ENCODE results near the gene NOC4L.
"Not testable (repeated sequence)": the region's sequence is repeated elsewhere in the genome, so short reads cannot be mapped to it uniquely, and the experiment has no call there.

Gene NOC4L

DNA sequence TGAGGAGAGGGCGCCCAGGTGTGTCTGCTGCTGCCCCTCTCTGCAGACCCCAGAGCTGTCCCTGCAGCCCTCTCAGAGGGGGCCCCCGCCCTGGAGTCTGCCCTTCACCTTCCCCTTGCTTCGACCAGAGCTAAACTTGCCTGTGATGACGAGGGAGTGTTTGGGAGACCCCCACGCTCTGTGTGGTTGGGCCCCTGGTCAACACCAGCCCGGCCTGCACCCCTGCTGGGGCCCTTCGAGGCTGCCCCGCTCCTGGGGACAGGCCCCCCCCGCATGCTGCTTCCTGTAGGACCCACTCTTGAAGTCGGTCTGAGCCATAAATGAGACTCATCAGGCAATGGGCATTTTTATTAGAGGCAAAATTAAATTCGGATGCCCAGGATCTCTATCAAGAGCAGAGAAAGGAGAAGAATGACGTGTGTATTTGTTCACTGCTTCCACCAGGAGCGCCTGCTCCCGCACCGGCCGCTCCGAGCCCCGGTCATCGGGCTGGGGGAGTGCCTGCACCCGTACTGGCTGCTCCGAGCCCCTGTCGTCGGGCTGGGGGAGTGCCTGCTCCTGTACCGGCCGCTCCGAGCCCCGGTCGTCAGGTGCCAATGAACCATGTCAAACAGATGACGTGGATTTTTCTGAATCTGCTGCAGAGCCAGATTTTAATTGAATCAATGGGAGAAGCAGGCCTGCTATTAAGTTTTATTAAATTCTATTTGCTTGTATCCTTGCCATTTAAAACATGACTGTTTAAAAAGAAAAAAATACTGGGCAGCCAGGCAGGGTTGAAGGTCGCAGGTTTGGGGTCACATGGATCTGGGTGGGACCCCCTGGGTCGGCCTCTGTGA lies 47.7 kb downstream of the NOC4L start:
- H4K91ac ChIP-seq (ENCODE audit: low read depth, low read length): no peak overlapping the region
- H3K27me3 ChIP-seq (ENCODE audit: insufficient read depth, low read length): peaks cover 11% of the 10 kb centered on the region
- H4K12ac ChIP-seq (ENCODE audit: low read depth, low read length): no peak overlapping the region
- no peak overlapping the region for H4K8ac ChIP-seq (ENCODE audit: low read depth, low read length)
- H3K79me2 ChIP-seq (ENCODE audit: control insufficient read depth, insufficient read depth, low read length, poor library complexity): peaks cover 2% of the 10 kb centered on the region
- H2AK5ac ChIP-seq (ENCODE audit: low read length): no peak overlapping the region
- no peak overlapping the region for H3K4me3 ChIP-seq (ENCODE audit: low read depth, low read length)
- H3K18ac ChIP-seq (ENCODE audit: low read length): no peak overlapping the region
- no peak overlapping the region for H2AFZ ChIP-seq (ENCODE audit: insufficient read depth, low read length, poor library complexity)
- no peak overlapping the region for H3K9ac ChIP-seq (ENCODE audit: low read length)
- H3K4me1 ChIP-seq (ENCODE audit: control insufficient read depth in 1 of 2, insufficient read depth in 2 of 2, low read length in 2 of 2): peaks cover 9 to 10% of the 10 kb centered on the region in 2 experiments
- WGBS (ENCODE audit: extremely low coverage, insufficient coverage, insufficient read length): no CpG with 5 or more reads among the region's 31 CpGs
- no peak overlapping the region for H2BK120ac ChIP-seq (ENCODE audit: insufficient read depth, low read length, poor library complexity)
- no peak overlapping the region for H3K14ac ChIP-seq (ENCODE audit: low read length)
- peaks cover 23% of the 10 kb centered on the region for H3K9me3 ChIP-seq (ENCODE audit: insufficient read depth, low read depth, low read length)
- no peak overlapping the region for H3K27ac ChIP-seq (ENCODE audit: low read depth, low read length)
- no peak overlapping the region for H2BK5ac ChIP-seq (ENCODE audit: low read depth, low read length, poor library complexity)
- no peak overlapping the region for H3K4ac ChIP-seq (ENCODE audit: low read depth, low read length)
- H3K4me2 ChIP-seq (ENCODE audit: low read length): no peak overlapping the region
- H3K36me3 ChIP-seq (ENCODE audit: control insufficient read depth in 1 of 2, insufficient read depth in 2 of 2, low read length in 2 of 2): no peaks in the 10 kb centered on the region
- DNase-seq: no peak
- H3K23ac ChIP-seq (ENCODE audit: low read length): no peak overlapping the region
- H3K79me1 ChIP-seq (ENCODE audit: low read length): peaks cover 7% of the 10 kb centered on the region
- H2BK12ac ChIP-seq (ENCODE audit: low read length): no peak overlapping the region

- Histone ChIP-seq H2BK12ac (ENCODE audit: low read length) (no peak overlapping the region), H3K18ac (ENCODE audit: low read length) (no peak overlapping the region), H3K9me3 (ENCODE audit: insufficient read depth, low read depth, low read length) (peaks cover 21% of the 10 kb centered on the region), H2BK120ac (ENCODE audit: insufficient read depth, low read length, poor library complexity) (no peak overlapping the region), H3K79me2 (ENCODE audit: control insufficient read depth, insufficient read depth, low read length, poor library complexity) (peaks cover 2% of the 10 kb centered on the region), H3K27ac (ENCODE audit: low read depth, low read length) (no peak overlapping the region), H2BK5ac (ENCODE audit: low read depth, low read length, poor library complexity) (no peak overlapping the region), H3K4ac (ENCODE audit: low read depth, low read length) (no peak overlapping the region), H3K9ac (ENCODE audit: low read length) (no peak overlapping the region), H3K23ac (ENCODE audit: low read length) (no peak overlapping the region), H4K8ac (ENCODE audit: low read depth, low read length) (no peak overlapping the region), H2AFZ (ENCODE audit: insufficient read depth, low read length, poor library complexity) (no peak overlapping the region), H3K36me3 (ENCODE audit: control insufficient read depth in 1 of 2, insufficient read depth in 2 of 2, low read length in 2 of 2) (no peaks in the 10 kb centered on the region), H2AK5ac (ENCODE audit: low read length) (no peak overlapping the region), H3K27me3 (ENCODE audit: insufficient read depth, low read length) (peaks cover 6% of the 10 kb centered on the region), H3K4me3 (ENCODE audit: low read depth, low read length) (no peak overlapping the region), H4K12ac (ENCODE audit: low read depth, low read length) (no peak overlapping the region), H3K14ac (ENCODE audit: low read length) (no peak overlapping the region), H3K79me1 (ENCODE audit: low read length) (peaks cover 7% of the 10 kb centered on the region), H4K91ac (ENCODE audit: low read depth, low read length) (no peak overlapping the region), H3K4me2 (ENCODE audit: low read length) (no peak overlapping the region), H3K4me1 (ENCODE audit: control insufficient read depth in 1 of 2, insufficient read depth in 2 of 2, low read length in 2 of 2) (peaks cover 9 to 10% of the 10 kb centered on the region in 2 experiments)
- no CpG with 5 or more reads among the region's 10 CpGs for WGBS (ENCODE audit: extremely low coverage, insufficient coverage, insufficient read length)
- DNase-seq: no peak
Observed at GRCh38 chr12:132194056-132194455, 49.8 kb downstream of the NOC4L start.

GRCh38 chr12:132194556-132194955 lies 50.3 kb downstream of the NOC4L start:
- H4K8ac ChIP-seq (ENCODE audit: low read depth, low read length): no peak overlapping the region
- no peak overlapping the region for H2BK12ac ChIP-seq (ENCODE audit: low read length)
- peaks cover 3% of the 10 kb centered on the region for H3K79me1 ChIP-seq (ENCODE audit: low read length)
- no peak overlapping the region for H3K27ac ChIP-seq (ENCODE audit: low read depth, low read length)
- H2AFZ ChIP-seq (ENCODE audit: insufficient read depth, low read length, poor library complexity): no peak overlapping the region
- no peaks in the 10 kb centered on the region for H3K79me2 ChIP-seq (ENCODE audit: control insufficient read depth, insufficient read depth, low read length, poor library complexity)
- no peaks in the 10 kb centered on the region for H3K36me3 ChIP-seq (ENCODE audit: control insufficient read depth in 1 of 2, insufficient read depth in 2 of 2, low read length in 2 of 2)
- no peak overlapping the region for H3K4me3 ChIP-seq (ENCODE audit: low read depth, low read length)
- no peak overlapping the region for H3K18ac ChIP-seq (ENCODE audit: low read length)
- H3K14ac ChIP-seq (ENCODE audit: low read length): no peak overlapping the region
- DNase-seq: no peak
- H3K4me2 ChIP-seq (ENCODE audit: low read length): no peak overlapping the region
- WGBS (ENCODE audit: extremely low coverage, insufficient coverage, insufficient read length): no CpG with 5 or more reads among the region's 8 CpGs
- peaks cover 6% of the 10 kb centered on the region for H3K27me3 ChIP-seq (ENCODE audit: insufficient read depth, low read length)
- H3K9ac ChIP-seq (ENCODE audit: low read length): no peak overlapping the region
- H2BK120ac ChIP-seq (ENCODE audit: insufficient read depth, low read length, poor library complexity): no peak overlapping the region
- peaks cover 20% of the 10 kb centered on the region for H3K9me3 ChIP-seq (ENCODE audit: insufficient read depth, low read depth, low read length)
- no peak overlapping the region for H3K23ac ChIP-seq (ENCODE audit: low read length)
- no peak overlapping the region for H3K4ac ChIP-seq (ENCODE audit: low read depth, low read length)
- no peak overlapping the region for H2AK5ac ChIP-seq (ENCODE audit: low read length)
- no peak overlapping the region for H4K91ac ChIP-seq (ENCODE audit: low read depth, low read length)
- peaks cover 6% of the 10 kb centered on the region in 2 experiments for H3K4me1 ChIP-seq (ENCODE audit: control insufficient read depth in 1 of 2, insufficient read depth in 2 of 2, low read length in 2 of 2)
- no peak overlapping the region for H4K12ac ChIP-seq (ENCODE audit: low read depth, low read length)
- no peak overlapping the region for H2BK5ac ChIP-seq (ENCODE audit: low read depth, low read length, poor library complexity)

DNA sequence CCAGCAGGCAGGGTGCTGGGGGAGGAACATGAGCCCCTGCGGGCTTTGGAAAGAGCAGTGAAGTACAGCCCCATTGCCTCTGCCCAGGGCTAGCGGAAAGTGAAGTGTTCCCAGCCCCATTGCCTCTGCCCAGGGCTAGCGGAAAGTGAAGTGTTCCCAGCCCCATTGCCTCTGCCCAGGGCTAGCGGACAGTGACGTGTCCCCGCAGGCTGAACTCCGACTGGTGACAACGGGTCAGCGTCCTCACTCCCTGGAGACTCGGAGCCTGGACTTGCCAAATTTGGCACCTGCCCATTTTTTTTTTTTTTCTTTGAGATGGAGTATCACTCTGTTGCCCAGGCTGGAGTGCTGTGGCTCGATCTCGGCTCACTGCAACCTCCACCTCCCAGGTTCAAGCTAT lies 51.0 kb downstream of the NOC4L start:
- not testable (repeated sequence) for H3K18ac ChIP-seq (ENCODE audit: low read length); H2AFZ ChIP-seq (ENCODE audit: insufficient read depth, low read length, poor library complexity); H2AK5ac ChIP-seq (ENCODE audit: low read length); H4K8ac ChIP-seq (ENCODE audit: low read depth, low read length); H3K36me3 ChIP-seq (ENCODE audit: control insufficient read depth in 1 of 2, insufficient read depth in 2 of 2, low read length in 2 of 2); H3K27me3 ChIP-seq (ENCODE audit: insufficient read depth, low read length); H4K91ac ChIP-seq (ENCODE audit: low read depth, low read length); H3K9ac ChIP-seq (ENCODE audit: low read length); H3K79me1 ChIP-seq (ENCODE audit: low read length); H3K4me3 ChIP-seq (ENCODE audit: low read depth, low read length); H2BK5ac ChIP-seq (ENCODE audit: low read depth, low read length, poor library complexity); H3K4me2 ChIP-seq (ENCODE audit: low read length); H3K14ac ChIP-seq (ENCODE audit: low read length); H3K4me1 ChIP-seq (ENCODE audit: control insufficient read depth in 1 of 2, insufficient read depth in 2 of 2, low read length in 2 of 2); H2BK12ac ChIP-seq (ENCODE audit: low read length); H3K79me2 ChIP-seq (ENCODE audit: control insufficient read depth, insufficient read depth, low read length, poor library complexity); DNase-seq; H3K27ac ChIP-seq (ENCODE audit: low read depth, low read length); H3K4ac ChIP-seq (ENCODE audit: low read depth, low read length); H4K12ac ChIP-seq (ENCODE audit: low read depth, low read length); H3K23ac ChIP-seq (ENCODE audit: low read length); H2BK120ac ChIP-seq (ENCODE audit: insufficient read depth, low read length, poor library complexity)
- no CpG with 5 or more reads among the region's 12 CpGs for WGBS (ENCODE audit: extremely low coverage, insufficient coverage, insufficient read length)
- peaks cover 20% of the 10 kb centered on the region for H3K9me3 ChIP-seq (ENCODE audit: insufficient read depth, low read depth, low read length)

All from trophoblast cell (in vitro differentiated cells and primary cell).